Stimulated activated CD8-positive, alpha-beta memory T cell treated with anti-CD3 and anti-CD28 coated beads, Interleukin-2, amount 100 ng/mL, for 1 hour (primary cell): Measurements from ENCODE around the gene UGT3A1.

Experiments
- DNase-seq, 2 donors: peaks; one replicate each; pipeline ENCODE4 v3.0.0-alpha.2; 2020; ENCODE audit warnings: low read depth in 2 of 2

Gene UGT3A1

GRCh38 chr5:35908814-35909213 is 82.4 kb downstream of the UGT3A1 start:
- no peak for DNase-seq

GRCh38 chr5:35908228-35908627 is 83.0 kb downstream of the UGT3A1 start:
- DNase-seq: no peak

GRCh38 chr5:35904443-35905132 is 86.6 kb downstream of the UGT3A1 start:
- no peak for DNase-seq

GRCh38 chr5:35903631-35904203 is 87.5 kb downstream of the UGT3A1 start:
- no peak for DNase-seq

GRCh38 chr5:35902046-35902672 is 89.0 kb downstream of the UGT3A1 start:
- no peak for DNase-seq
